GM12878 (cell line): ENCODE results near the gene HOXD9. TPM values are rescaled to one million over a fixed set of nuclear protein-coding genes. Genes with fewer than 3 reads are reported as not detected.

Experiments
- ATF7 ChIP-seq: fragments of 450-650 bp; IDR thresholded peaks from 2 replicates; pipeline ENCODE4 v1.6.1; 2016; ENCODE audit warnings: low read depth, mild to moderate bottlenecking
- BRCA1 ChIP-seq: IDR thresholded peaks from 2 replicates; pipeline ENCODE4 v1.6.1; 2011; ENCODE audit warnings: low read depth, low read length, improper control_type of control experiment
- CEBPB ChIP-seq, 2 experiments: fragments of 150-350 bp in 1 of 2; IDR thresholded peaks; 2 replicates each; pipeline ENCODE4 v1.6.1; 2012 to 2014; ENCODE audit warnings: low read depth in 2 of 2, low read length in 2 of 2, borderline replicate concordance in 1 of 2, inconsistent platforms in 1 of 2
- DPF2 ChIP-seq: fragments of 450-650 bp; IDR thresholded peaks from 2 replicates; pipeline ENCODE4 v1.6.1; 2017; ENCODE audit warnings: mild to moderate bottlenecking
- EGR1 ChIP-seq, 2 experiments: IDR thresholded peaks; 1 replicate in 1 of 2; 2 replicates in 1 of 2; pipeline ENCODE4 v1.6.1; 2011 to 2012; ENCODE audit warnings: low read depth in 2 of 2, low read length in 2 of 2, borderline replicate concordance in 1 of 2, mild to moderate bottlenecking in 1 of 2, moderate library complexity in 1 of 2
- ESRRA ChIP-seq: IDR thresholded peaks from 2 replicates; pipeline ENCODE4 v1.6.1; 2012; ENCODE audit warnings: mild to moderate bottlenecking, low read length, improper control_type of control experiment
- FOXM1 ChIP-seq: IDR thresholded peaks from 2 replicates; pipeline ENCODE4 v1.6.1; 2012; ENCODE audit warnings: low read depth, mild to moderate bottlenecking, inconsistent platforms, low read length, moderate library complexity
- HDGF ChIP-seq: fragments of 450-650 bp; IDR thresholded peaks from 2 replicates; pipeline ENCODE4 v1.6.1; 2016; ENCODE audit warnings: antibody characterized with exemption
- IKZF2 ChIP-seq, 2 experiments: fragments of 450-650 bp; IDR thresholded peaks; 2 replicates each; pipeline ENCODE4 v1.6.1; 2017; ENCODE audit warnings: mild to moderate bottlenecking in 2 of 2, moderate library complexity in 2 of 2
- IRF4 ChIP-seq: IDR thresholded peaks from 2 replicates; pipeline ENCODE4 v1.6.1; 2011; ENCODE audit warnings: low read depth, low read length
- MYC ChIP-seq: IDR thresholded peaks from 2 replicates; pipeline ENCODE4 v1.6.1; 2011; ENCODE audit warnings: mild to moderate bottlenecking, low read length, moderate library complexity, inconsistent platforms; ENCODE audit not compliant: insufficient read depth, insufficient replicate concordance, insufficient read length, severe bottlenecking
- NFXL1 ChIP-seq: fragments of 450-650 bp; IDR thresholded peaks from 2 replicates; pipeline ENCODE4 v1.6.1; 2017; ENCODE audit warnings: antibody characterized with exemption, mild to moderate bottlenecking, borderline replicate concordance
- NFYB ChIP-seq: IDR thresholded peaks from 2 replicates; pipeline ENCODE4 v1.6.1; 2011; ENCODE audit warnings: low read depth, mild to moderate bottlenecking, low read length, improper control_type of control experiment, moderate library complexity; ENCODE audit not compliant: insufficient read depth
- RELA ChIP-seq: fragments of 450-650 bp; IDR thresholded peaks from 2 replicates; pipeline ENCODE4 v1.8.0; 2014; ENCODE audit warnings: borderline replicate concordance; ENCODE audit not compliant: partially characterized antibody
- RFX5 ChIP-seq: IDR thresholded peaks from 2 replicates; pipeline ENCODE4 v1.6.1; 2011; ENCODE audit warnings: low read depth, low read length, improper control_type of control experiment
- RUNX3 ChIP-seq: IDR thresholded peaks from 2 replicates; pipeline ENCODE4 v1.6.1; 2012; ENCODE audit warnings: low read length, inconsistent platforms
- SIX5 ChIP-seq: IDR thresholded peaks from 2 replicates; pipeline ENCODE4 v1.6.1; 2011; ENCODE audit warnings: mild to moderate bottlenecking, low read depth, low read length, moderate library complexity; ENCODE audit not compliant: severe bottlenecking
- TBL1XR1 ChIP-seq: IDR thresholded peaks from 2 replicates; pipeline ENCODE4 v1.6.1; 2012; ENCODE audit warnings: low read depth, low read length, improper control_type of control experiment
- polyA plus RNA-seq, 11 experiments: library from polyadenylated mRNA; depleted of rRNA in 4 of 11; unstranded in 6 of 11; stranded (reverse) in 5 of 11; fragments of >200 nt; fragmentation: Nextera tagmentation in 4 of 11; fragmentation: Illumina TruSeq in 1 of 11; extraction: Ambion mirVana in 4 of 11; extraction: Trizol in 1 of 11; gene quantifications; 1 replicate in 1 of 11; 2 replicates in 10 of 11; pipeline versions ENCODE4 v1.2.1 to v1.2.3, GENCODE V29; 2011 to 2016; ENCODE audit warnings: inconsistent platforms in 2 of 11, missing spikeins in 2 of 11, low read depth in 1 of 11
- total RNA-seq, 4 experiments: library from RNA; depleted of rRNA in 3 of 4; stranded (reverse); fragments of >200 nt in 3 of 4; fragmentation: Illumina TruSeq in 1 of 4; extraction: Trizol in 1 of 4; gene quantifications; 2 replicates each; pipeline versions ENCODE4 v1.2.1 to v1.2.3, GENCODE V29; 2013 to 2021
- TF ChIP-seq, protein P1 (sequence below): fragments of 450-650 bp; IDR thresholded peaks from 2 replicates; pipeline ENCODE4 v1.6.1; 2017; ENCODE audit warnings: antibody characterized with exemption, mild to moderate bottlenecking, moderate library complexity
- TF ChIP-seq, protein P2 (sequence below): IDR thresholded peaks from 2 replicates; pipeline ENCODE4 v1.6.1; 2011; ENCODE audit warnings: mild to moderate bottlenecking, low read depth, low read length, moderate library complexity; ENCODE audit not compliant: insufficient replicate concordance
- TF ChIP-seq, protein P3 (sequence below): fragments of 450-650 bp; IDR thresholded peaks from 2 replicates; pipeline ENCODE4 v1.6.1; 2016; ENCODE audit warnings: mild to moderate bottlenecking, moderate library complexity, borderline replicate concordance
- TF ChIP-seq, protein P4 (sequence below): IDR thresholded peaks from 2 replicates; pipeline ENCODE4 v1.6.1; 2012; ENCODE audit warnings: low read depth, low read length, improper control_type of control experiment

HOXD9 gene
- total and polyA plus RNA-seq, 10 of the 15 experiments (the other 5 are each of a cell fraction or from before 2014, with no cell fraction given), result not detected

DNA sequence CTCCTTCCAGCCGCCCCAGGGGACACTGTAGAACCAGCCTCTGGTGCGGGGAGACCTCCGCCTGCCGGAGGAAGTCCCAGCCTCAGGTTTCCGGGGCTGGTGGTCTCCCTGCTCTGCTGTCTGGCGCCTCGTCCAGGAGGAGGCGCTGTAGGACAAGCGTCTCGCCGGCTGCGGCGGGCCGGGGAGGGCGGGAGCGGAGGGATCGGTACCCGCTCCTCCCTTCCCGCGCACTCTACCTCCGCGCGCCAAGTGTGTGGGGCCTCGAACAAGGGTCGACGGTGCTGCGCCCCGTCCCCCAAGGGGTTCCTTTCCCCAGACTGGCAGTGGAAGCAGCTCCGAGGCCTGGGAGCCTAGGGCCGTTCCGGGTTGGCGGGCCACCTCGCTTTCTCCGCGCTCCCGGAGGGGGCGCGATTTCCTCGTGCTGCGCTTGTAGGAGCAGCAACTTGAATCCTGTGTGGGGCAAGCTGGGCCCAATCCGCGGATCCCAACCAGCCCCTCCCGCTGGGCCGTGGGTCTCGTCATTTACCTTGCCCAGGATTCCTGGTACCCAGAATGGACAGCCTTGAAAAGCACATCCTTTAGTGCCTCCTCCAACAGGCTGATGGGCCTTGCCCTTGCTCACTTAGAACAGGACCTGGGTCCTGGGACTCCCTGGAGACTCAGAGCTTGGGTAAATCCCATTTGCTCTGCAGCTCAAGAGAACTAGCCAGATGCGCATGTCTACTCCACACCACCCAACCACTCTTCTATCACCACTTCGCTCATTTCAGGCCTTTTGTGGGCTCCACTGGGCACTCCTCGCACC lies 18.2 kb downstream of the HOXD9 start (continued):
- TF ChIP-seq RUNX3 (peak; percentile 57), NFXL1 (no peak), IKZF2 (IDR thresholded peaks at IDR 0.05) (peak in 1 of 2 experiments; percentile 20; a peak in 2 of 4 replicates), ESRRA (no peak), EGR1 (IDR thresholded peaks at IDR 0.05; ENCODE audit: borderline replicate concordance in 1 of 2, low read depth in 2 of 2, low read length in 2 of 2) (no peak), IRF4 (no peak), RFX5 (peak; percentile 46; the same call in 1 of the 2 replicates), ATF7 (no peak), SIX5 (no peak), RELA (no peak), FOXM1 (peak; percentile 34; the same call in 1 of the 2 replicates), NFYB (no peak), DPF2 (peak; percentile 55; the same call in 1 of the 2 replicates), CEBPB (IDR thresholded peaks at IDR 0.05; ENCODE audit: borderline replicate concordance in 1 of 2, low read depth in 2 of 2, low read length in 2 of 2) (no peak), MYC (no peak), TBL1XR1 (no peak), BRCA1 (no peak), HDGF (no peak)
- TF ChIP-seq, protein P1, sequence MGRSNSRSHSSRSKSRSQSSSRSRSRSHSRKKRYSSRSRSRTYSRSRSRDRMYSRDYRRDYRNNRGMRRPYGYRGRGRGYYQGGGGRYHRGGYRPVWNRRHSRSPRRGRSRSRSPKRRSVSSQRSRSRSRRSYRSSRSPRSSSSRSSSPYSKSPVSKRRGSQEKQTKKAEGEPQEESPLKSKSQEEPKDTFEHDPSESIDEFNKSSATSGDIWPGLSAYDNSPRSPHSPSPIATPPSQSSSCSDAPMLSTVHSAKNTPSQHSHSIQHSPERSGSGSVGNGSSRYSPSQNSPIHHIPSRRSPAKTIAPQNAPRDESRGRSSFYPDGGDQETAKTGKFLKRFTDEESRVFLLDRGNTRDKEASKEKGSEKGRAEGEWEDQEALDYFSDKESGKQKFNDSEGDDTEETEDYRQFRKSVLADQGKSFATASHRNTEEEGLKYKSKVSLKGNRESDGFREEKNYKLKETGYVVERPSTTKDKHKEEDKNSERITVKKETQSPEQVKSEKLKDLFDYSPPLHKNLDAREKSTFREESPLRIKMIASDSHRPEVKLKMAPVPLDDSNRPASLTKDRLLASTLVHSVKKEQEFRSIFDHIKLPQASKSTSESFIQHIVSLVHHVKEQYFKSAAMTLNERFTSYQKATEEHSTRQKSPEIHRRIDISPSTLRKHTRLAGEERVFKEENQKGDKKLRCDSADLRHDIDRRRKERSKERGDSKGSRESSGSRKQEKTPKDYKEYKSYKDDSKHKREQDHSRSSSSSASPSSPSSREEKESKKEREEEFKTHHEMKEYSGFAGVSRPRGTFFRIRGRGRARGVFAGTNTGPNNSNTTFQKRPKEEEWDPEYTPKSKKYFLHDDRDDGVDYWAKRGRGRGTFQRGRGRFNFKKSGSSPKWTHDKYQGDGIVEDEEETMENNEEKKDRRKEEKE, result no peak
- TF ChIP-seq, protein P2, sequence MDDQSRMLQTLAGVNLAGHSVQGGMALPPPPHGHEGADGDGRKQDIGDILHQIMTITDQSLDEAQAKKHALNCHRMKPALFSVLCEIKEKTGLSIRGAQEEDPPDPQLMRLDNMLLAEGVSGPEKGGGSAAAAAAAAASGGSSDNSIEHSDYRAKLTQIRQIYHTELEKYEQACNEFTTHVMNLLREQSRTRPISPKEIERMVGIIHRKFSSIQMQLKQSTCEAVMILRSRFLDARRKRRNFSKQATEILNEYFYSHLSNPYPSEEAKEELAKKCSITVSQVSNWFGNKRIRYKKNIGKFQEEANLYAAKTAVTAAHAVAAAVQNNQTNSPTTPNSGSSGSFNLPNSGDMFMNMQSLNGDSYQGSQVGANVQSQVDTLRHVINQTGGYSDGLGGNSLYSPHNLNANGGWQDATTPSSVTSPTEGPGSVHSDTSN, result no peak
- TF ChIP-seq, protein P3, sequence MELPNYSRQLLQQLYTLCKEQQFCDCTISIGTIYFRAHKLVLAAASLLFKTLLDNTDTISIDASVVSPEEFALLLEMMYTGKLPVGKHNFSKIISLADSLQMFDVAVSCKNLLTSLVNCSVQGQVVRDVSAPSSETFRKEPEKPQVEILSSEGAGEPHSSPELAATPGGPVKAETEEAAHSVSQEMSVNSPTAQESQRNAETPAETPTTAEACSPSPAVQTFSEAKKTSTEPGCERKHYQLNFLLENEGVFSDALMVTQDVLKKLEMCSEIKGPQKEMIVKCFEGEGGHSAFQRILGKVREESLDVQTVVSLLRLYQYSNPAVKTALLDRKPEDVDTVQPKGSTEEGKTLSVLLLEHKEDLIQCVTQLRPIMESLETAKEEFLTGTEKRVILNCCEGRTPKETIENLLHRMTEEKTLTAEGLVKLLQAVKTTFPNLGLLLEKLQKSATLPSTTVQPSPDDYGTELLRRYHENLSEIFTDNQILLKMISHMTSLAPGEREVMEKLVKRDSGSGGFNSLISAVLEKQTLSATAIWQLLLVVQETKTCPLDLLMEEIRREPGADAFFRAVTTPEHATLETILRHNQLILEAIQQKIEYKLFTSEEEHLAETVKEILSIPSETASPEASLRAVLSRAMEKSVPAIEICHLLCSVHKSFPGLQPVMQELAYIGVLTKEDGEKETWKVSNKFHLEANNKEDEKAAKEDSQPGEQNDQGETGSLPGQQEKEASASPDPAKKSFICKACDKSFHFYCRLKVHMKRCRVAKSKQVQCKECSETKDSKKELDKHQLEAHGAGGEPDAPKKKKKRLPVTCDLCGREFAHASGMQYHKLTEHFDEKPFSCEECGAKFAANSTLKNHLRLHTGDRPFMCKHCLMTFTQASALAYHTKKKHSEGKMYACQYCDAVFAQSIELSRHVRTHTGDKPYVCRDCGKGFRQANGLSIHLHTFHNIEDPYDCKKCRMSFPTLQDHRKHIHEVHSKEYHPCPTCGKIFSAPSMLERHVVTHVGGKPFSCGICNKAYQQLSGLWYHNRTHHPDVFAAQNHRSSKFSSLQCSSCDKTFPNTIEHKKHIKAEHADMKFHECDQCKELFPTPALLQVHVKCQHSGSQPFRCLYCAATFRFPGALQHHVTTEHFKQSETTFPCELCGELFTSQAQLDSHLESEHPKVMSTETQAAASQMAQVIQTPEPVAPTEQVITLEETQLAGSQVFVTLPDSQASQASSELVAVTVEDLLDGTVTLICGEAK, result no peak
- TF ChIP-seq, protein P4, sequence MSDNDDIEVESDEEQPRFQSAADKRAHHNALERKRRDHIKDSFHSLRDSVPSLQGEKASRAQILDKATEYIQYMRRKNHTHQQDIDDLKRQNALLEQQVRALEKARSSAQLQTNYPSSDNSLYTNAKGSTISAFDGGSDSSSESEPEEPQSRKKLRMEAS, result peak; percentile 53; the same call in 1 of the 2 replicates
